GM12874 (cell line): ENCODE measurements around the gene PTGR2.

Experiments used
- CTCF ChIP-seq: IDR thresholded peaks from 2 replicates; pipeline ENCODE4 v1.5.1; 2011; ENCODE audit warnings: low read depth, mild to moderate bottlenecking, control low read depth, low read length, moderate library complexity; ENCODE audit not compliant: insufficient read depth

Gene PTGR2

GRCh38 chr14:73834261-73834625 is 17.4 kb upstream of the PTGR2 start:
- no peak for TF ChIP-seq CTCF

- no peak for TF ChIP-seq CTCF
Measured at GRCh38 chr14:73842201-73842600, 9.4 kb upstream of the PTGR2 start.

GRCh38 chr14:73842851-73843250 is 8.8 kb upstream of the PTGR2 start:
- TF ChIP-seq CTCF, result no peak

GRCh38 chr14:73843296-73843695 is 8.3 kb upstream of the PTGR2 start:
- TF ChIP-seq CTCF, result no peak

GRCh38 chr14:73846947-73847346 is 4.7 kb upstream of the PTGR2 start:
- TF ChIP-seq CTCF, result no peak

GRCh38 chr14:73851000-73851399 is 631 bp upstream of the PTGR2 start:
- no peak for TF ChIP-seq CTCF

- no peak for TF ChIP-seq CTCF
Measured at GRCh38 chr14:73859145-73859544, 7.5 kb downstream of the PTGR2 start.

- TF ChIP-seq CTCF, result no peak
Measured at GRCh38 chr14:73861073-73861472, 9.4 kb downstream of the PTGR2 start.
